ENCODE measurements around the gene HSPBP1. TPM values are rescaled to one million over a fixed set of nuclear protein-coding genes. Genes with fewer than 3 reads are reported as not detected.
"Not testable (repeated sequence)": the region's sequence is repeated elsewhere in the genome, so short reads cannot be mapped to it uniquely, and the experiment has no call there.

HSPBP1 gene
- total RNA-seq, 1 donor from 2014 or later: 28.8 TPM

DNA sequence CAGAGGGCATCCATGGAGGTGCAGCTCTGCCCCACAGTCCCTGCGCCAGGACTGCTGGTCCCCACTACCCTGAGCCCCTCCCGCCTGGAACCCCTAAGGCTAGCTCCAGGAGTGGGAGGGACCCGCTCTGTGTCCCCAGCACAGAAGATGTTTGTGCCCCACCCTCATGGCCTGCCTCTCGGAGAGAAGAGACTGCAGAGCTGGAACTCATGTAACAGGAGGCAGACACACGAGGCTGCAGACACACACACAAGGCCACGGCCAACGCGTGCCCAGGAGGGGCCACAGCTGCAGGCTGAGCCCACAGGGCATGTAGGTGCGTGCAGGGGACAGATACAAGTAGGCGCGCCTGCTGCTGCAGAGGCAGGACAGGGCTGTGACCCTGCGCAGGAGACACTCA is 40.9 kb downstream of the HSPBP1 start:
- DNase-seq (ENCODE audit: low spot score): no peak

DNA sequence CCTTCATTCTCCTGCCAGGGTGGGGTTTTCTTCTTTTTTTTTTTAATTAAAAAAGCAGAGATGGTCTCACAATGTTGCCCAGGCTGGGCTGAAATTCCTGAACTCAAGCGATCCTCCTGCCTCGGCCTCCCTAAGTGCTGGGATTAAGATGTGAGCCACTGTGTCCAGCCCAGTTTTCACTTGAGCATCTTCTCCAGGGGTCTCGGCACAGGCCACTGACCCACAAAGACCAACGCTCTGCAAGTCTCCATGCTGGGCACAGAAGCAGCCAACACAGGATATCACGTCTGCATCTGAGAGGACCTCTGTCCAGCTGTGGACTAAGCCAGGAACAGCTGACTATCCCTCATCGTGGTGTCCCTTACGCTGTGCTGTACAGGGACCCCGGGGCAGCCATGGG is 41.9 kb downstream of the HSPBP1 start:
- no peak for DNase-seq (ENCODE audit: low spot score)

DNA sequence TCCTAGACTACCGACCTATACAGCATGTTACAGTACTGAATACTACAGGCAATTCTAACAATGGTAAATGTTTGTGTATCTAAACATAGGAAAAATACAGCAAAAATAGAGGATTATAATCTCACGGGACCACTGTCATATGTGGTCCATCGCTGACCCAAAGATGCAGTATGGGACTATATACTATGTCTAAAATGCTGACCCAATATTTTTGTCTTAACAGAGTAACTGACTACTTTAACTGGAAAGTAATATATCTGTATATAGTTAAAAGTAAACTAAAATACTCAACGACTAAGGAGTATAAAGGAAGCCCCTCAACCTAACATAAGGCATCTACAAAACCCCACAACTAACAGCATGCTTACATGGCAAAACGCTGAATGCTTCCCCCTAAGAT is 46.9 kb downstream of the HSPBP1 start:
- no peak for DNase-seq (ENCODE audit: low spot score)

DNA sequence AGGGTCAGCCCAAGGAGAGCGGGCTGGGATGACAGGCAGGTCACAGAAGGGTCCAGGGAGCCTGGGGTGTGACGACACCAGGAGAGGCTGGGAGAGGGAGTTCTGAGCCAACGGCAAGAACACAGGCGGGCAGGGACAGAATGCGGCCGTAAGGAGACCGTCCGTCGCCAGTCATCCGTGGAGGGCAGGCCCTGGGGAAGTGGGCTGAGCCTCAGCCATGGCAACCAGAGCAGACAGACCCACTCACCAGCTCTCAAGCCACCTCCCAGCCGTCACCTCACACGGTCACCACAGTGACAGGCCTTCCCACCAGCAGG is 47.7 kb downstream of the HSPBP1 start:
- no peak for DNase-seq (ENCODE audit: low spot score)

DNA sequence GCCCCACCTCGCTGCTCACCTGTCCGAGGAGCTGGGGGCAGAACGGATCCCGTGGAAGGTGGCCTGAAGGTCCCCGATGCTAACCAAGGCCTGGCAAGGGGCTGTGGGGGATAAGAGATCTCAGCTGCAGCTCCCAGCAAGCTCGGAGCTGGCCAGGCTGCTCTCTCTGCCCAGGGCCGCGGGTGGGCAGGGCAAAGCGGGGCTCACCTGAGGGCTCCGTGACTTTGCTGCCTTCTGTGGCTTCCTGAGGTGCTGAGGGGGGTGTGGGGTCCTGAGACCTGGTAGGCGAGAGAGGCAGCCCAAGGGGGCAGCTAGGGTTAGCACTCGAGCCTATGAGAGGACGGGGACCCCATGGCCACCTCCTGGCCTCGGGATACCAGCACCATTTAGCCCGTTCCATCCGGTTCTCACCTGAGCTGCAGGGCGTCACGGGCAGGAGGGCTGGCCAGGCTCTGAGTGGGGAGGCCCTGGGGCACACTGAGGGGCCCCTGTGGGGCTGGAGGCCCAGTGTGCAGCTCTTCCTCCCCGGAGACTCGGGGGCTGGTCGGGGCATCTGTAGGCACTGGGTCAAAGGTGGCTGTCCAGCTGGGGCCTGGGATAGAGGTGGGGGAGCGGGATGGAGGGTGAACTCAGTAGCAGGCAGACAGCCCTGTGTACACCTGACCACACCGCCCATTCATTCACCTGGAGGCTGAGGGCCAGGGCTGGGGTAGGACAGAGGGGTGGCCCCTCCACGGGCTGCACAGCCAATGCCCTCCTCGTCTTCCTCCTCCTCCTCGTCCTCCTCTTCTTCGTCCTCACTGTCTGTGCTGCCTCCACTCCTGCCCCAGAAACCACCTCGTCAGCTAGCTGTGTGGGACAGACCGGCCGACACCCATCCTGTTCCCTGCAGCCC is 48.3 kb downstream of the HSPBP1 start:
- DNase-seq (ENCODE audit: low spot score): no peak

DNA sequence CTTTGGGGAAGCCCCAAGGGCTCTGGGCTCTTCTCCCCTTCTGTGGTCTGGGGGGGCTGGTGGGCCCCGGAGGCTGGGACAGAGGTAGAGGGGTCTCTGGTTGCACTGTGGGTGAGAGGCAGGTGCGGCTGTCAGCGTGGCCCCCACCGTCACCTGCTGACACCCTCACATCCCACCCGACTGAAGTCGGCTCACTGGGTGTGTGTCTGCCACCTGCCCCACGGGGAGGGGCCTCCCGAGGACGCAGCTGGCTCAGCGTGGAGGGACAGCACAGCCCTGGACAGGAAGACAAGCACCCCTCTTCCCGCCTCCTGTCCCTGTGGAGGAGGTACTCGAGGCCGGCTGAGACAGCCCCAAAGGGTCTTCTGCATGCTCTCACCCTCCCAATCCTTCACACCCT is 49.1 kb downstream of the HSPBP1 start:
- no peak for DNase-seq (ENCODE audit: low spot score)

DNA sequence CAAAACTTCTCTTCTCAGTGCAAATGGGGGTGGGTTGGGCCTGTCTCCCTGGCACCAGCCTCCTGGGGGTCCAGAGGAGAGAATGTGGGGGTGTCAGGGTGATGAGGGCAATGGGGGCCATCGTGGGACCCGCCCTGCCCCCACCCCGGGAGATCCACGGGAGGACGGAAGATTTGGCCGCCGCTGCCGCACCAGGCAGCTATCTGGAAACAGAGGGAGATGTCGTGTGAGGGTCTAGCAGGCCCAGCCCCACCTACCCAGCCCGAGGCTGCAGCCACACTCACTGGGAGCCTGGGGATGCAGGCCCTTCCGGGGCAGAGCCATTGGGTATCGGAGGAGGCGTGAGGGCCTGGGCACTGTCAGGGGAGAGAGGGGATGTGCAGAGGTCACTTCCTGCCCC is 49.6 kb downstream of the HSPBP1 start:
- no peak for DNase-seq (ENCODE audit: low spot score)

DNA sequence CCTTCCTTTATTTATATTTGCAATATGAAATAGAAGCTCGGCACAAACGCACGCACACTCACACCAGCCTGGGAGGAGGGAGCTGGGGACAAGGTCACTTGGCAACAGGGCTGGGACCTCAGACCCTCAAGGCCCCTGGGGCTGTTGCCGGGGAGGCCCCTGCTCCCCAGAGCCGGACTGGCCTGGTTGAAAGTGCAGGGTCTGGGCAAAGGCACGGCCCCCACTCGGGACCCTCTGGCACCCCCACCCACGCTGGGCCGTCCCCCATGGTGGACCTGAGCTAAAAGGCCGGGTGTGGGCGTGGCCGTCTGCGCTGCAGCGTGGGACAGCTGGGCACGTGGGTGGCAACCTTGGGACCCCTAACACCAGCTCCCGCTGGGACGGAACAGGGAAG is 50.1 kb downstream of the HSPBP1 start:
- DNase-seq (ENCODE audit: low spot score): no peak

DNA sequence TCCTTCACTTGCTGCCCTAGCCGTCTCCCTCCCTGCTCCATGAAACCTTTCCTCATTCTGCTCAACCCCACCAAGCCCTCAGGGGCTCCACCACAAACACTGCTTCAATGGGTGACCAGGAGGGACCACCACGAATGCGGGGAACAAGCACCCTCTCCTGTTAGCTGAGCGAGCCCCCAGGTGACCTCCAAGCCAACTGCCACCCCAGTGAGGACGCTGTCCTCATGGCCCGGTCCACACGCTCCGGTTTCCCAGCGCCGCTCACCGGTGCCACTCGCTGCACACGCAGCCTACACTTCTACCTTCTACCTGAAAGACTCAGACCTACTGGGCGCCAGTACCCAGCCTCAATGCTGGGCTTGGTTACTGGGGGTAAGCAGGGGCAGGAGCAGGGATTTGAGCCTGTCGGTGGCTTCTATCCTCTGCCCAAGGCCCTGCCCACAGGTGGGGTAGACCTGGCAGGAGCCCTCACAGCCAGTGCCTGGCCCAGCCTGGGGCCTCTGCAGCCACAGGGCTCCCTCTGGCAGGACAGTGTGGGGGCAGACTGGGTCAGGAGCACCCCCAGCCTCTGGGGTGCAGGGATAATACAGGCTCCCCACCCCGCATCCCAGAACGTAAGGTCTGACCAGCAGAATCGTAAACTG is 50.6 kb downstream of the HSPBP1 start:
- no peak for DNase-seq (ENCODE audit: low spot score)

DNA sequence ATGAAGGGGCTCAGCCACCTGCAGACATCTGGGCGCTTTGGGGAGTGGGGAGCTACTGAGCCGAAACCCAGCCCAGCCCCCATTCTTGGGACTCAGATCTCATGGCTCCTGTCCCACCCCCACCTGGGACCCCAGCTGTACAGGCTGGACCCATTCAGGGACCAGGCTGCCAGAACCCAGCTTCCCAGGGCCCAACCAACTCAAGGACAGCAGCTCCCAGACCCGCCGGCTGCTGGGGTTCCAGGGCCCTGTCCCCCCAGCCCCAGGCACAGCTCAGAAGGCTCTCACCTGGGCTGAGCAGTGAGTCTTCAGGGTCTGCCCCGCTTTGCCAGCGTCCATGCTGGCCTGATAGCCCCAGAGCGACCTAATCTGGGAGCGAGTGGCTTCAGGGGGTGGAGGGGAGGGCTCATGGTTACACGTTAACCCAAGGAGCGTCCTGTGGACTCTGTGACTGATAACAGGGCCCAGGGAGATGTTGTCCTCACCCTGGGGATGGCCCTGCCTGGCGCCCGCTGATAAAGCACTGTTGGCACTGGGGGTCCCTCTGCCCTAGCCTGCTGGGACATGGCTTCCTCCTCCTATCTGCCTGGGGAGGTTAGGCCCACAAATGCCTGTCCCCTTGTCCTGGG is 51.4 kb downstream of the HSPBP1 start, which contains the start of gene TMEM86B:
TSS of gene TMEM86B (minus strand) at position 361 of the 629 bp plus-strand sequence. CDS start at position 339, 22 bp downstream.
- DNase-seq (ENCODE audit: low spot score): peak; percentile 84

DNA sequence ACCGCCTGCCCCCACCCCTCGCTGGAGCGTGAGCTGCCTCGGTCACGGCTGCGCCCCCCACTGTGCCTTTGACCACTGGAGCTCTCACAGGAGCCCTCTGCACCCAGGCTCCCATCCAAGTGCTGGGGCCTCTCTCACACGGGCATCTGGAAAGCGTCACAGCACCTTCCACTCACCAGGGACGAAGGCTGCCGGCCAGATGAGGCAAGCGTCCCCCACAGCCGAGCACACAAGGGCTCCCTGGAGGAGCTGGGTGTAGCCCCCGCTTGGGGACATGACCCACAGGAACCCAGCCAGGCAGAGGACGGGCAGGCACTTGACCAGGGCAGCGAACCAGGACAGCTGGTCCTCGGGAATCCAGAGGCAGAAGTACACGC is 51.9 kb downstream of the HSPBP1 start:
- DNase-seq (ENCODE audit: low spot score): peak; percentile 39

DNA sequence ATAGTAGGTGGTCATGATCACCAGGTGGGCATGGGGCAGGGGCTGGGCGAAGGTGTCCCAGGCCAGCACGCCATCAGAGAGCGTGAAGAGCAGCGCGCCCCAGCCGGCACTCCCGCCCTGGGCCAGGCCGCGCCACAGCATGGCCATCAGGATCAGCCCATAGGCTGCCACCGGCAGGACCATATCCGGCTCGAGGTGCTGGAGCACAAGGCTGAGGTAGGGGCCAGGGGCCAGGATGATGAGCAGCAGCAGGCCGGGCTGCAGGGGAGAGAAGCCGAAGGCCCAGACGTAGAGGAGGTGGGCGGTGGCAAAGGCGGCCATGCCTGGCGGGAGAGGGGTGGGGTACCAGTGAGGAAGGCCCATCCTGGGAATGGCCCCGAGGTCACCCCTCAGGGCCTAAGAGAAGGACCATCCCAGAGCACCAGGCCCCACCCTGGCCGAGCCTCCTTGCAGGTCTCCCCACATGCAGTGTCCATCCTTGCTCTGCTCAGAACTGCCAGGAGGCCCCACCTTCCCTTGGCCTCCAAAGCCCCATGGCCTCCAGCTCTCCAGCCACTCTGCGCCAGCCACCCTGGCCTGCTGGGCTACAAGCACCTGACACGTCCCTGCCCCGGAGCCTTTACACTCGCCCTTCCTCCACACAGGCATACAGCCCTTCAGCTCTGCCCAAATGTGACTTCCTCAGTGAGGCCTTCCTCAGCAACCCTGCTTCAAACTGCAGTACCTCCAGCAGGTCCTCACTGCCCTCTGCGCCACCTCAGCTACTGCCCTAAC is 52.5 kb downstream of the HSPBP1 start:
- DNase-seq (ENCODE audit: low spot score): no peak

DNA sequence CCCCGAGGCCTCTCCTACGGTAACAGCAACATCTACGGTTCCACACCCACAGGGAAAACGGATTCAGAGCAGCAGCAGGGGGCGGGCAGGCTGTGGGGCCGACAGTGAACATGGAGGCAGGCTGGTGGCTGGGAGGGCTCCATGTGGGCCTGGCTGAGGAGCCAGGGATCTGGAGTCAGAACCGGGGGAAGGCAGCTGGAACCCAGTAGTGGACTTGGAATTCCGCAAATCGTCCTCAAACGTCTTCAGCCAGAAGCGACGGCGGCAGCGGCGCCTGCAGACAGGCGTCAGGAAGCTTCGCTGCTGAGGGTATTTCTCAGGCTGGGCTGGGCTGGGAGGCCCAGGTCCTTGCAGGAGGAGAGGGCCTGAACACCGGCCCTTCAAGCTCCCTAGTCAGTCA is 53.1 kb downstream of the HSPBP1 start:
- DNase-seq (ENCODE audit: low spot score): no peak

DNA sequence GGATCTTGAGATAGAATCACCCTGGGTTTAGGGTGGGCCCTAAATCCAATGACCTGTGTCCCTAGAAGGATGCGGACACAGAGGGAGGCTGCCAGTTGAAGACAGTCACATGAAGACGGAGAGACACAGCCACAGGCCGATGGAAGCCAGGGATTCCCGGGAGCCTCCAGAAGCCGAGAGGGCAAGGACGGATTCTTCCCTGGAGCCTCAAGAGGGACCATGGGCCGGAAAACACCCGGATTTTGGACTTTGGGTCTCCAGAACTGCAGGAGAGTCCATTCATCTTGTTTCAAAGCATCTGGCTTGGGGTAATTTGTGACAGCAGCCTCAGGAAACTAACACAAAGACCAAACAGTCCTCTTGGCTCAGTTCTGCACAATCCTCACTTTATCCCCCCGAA is 53.6 kb downstream of the HSPBP1 start:
- no peak for DNase-seq (ENCODE audit: low spot score)

DNA sequence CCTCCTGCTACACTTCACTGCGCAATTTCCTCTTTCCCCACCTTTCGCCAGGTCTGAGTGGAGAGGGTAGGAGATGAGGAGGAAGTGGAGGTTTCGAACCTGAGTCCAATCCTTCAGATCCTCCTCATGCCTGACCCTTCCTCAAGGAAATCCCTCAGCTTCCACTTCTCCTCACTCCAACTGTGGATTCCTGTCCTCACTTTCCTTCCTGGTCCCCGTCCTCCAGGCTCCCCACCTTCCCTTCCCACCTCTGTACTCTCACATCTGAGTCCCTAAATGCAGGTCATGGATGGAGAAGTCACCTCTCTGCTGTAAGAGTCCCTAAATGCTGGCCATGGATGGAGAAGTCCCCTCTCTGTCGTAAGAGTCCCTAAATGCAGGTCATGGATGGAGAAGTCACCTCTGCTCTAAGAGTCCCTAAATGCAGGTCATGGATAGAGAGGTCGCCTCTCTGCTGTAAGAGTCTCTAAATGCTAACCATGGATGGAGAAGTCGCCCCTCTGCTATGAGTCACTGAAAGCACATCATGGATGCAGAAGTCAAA is 54.4 kb downstream of the HSPBP1 start:
- no peak for DNase-seq (ENCODE audit: low spot score)

DNA sequence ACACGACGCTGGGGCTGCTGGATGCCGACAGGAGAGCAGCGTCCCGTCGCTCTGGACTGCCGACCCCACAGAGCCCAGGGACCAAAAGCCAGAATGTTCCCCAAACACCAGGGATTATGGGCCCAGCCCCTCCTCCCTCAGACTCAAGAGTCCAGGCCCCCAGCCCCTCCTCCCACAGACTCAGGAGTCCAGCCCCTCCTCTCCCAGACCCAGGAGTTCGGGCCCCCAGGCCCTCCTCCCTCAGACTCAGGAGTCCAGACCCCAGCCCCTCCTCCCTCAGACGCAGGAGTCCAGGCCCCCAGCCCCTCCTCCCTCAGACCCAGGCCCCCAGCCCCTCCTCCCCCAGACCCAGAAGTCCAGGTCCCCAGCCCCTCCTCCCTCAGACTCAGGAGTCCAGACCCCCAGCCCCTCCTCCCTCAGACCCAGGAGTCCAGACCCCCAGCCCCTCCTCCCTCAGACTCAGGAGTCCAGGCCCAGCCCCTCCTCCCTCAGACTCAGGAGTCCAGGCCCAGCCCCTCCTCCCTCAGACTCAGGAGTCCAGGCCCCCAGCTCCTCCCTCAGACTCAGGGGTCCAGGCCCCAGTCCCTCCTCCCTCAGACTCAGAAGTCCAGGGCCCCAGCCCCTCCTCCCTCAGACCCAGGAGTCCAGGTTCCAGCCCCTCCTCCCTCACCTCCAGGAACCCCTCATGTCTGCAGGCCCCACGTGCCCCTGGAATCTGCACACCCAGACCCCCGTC is 55.1 kb downstream of the HSPBP1 start:
- DNase-seq (ENCODE audit: low spot score): not testable (repeated sequence)

DNA sequence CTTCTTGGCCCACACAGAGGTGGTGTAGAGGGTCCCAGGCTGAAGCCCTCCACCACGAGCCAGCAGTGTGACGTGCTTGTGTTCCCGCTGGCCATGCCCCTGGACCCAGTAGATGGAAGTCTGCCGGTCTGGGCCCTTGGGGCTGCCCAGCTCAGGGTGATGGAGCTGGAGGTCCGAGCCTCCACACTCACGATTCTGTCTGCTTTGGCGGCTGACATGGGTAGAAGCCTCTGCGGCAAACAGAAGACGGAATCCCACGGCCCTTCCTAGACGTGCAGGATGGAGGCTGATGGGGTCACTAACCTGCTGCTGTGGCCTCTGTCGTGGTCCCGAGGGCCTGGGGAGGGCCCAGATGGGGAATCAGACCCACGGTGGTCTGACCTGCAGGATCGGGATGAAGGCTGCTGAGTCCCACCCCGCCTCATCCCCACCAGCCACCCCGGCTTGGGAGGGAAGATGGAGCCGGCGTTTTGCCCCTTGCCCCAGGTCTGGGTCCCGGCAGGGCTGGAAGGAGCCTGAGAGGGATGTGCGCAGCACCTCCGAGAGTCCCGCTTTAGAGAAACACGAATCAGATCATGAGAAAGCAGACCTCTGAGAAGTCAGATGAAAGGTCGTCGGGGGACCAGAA is 55.8 kb downstream of the HSPBP1 start:
- DNase-seq (ENCODE audit: low spot score): no peak

DNA sequence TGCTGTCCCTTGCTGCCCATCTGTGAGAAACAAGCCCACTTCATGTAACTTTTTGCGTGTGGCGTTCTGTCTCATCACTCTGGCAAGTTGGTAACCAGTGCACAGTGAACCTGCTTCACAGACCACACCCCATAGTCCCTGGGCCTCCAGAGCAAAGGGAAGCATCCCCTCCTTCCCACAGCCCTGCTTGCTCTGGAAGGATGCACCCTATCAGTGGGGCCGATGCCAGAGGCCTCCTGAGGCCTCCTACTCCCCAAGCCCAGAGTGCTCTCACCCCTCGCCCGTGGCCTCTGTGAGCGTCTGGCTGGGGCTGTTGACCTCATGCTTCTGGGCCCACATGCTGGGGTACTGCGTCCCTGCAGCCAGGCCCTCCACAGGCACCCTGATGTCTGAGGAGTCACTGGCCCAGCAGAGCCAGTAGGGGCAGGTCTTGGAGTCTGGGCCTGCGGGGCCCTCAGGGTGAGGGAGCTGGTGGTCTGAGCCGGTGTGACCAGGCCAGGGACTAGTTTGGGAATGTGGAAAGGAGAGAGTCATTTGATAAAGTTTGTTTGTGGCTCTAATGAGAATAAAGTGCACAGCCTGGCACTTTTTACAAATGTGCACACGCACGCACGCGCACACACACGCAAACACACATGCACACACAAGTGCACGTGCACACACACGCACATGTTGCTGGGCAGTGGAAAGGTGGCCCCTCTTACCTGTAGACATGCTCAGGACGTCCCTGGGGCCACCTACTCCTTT is 56.4 kb downstream of the HSPBP1 start:
- no peak for DNase-seq (ENCODE audit: low spot score)

DNA sequence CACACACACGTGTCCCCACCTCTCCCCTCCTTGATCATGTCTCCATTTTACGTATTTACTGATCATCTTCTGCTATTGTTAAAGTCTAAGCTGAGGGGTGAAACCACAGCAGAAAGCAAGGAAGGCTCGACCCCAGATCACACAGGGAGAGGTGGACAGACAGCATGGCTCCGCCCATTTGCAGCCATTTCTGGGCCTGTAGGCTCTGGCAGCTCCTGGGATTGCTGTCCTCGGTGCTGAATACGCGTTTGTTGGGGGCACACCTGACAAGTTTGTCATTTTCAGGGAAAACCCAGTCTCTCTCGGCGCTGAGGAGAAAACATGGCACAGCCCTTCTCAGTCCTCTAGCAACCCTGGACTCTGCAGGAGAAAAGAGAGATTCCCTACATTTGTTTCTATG is 59.4 kb downstream of the HSPBP1 start:
- no peak for DNase-seq (ENCODE audit: low spot score)

Data from mucosa of gallbladder (tissue), 1 donor.